ENCODE measurements around the gene PCGF1.

The PCGF1 gene

DNA sequence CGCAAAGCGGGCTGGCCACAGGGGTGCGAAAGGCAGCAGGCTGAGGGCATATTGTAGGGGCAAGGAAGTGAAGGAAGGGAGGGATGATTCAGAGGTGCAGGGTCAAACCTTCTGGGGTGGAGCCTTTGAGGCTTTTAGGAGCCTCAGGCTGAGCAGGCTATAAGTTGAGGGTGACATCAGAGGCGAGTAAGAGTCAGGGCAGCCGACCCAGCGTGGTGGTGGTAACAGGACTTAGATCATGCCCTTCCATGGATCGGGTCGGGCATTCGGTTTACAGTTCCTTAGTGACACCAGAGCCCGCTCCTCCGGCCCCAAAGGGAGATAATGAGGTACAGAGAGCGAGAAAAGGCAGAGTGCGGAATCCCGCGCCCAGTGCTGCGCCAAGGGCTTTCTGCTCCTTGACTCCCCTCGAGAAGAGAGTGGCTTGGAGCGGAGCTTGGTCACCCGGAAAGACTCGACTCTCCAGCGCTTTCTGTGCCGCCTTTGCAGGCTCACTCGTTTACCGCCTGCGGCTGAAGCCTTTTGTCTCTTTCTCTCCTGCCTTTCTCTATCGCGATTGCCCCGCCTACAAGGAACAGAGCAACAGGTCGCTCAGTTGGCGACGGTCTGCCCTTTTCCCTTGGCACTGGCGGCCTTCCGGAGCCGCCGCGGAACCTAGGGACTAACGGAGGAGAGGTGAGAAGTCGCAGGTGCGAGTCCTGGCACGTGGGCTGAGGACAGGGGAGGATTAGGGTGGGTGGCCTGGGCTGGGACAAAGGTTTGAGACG is 8.8 kb downstream of the PCGF1 start:
- no peak for DNase-seq (ENCODE audit: low spot score)
- H3K27ac ChIP-seq (ENCODE audit: poor library complexity, severe bottlenecking) = no peak overlapping the region
- no peaks in the 10 kb centered on the region for H3K9me3 ChIP-seq (ENCODE audit: severe bottlenecking)
- peak overlapping the region; percentile 2 for H3K4me3 ChIP-seq (ENCODE audit: severe bottlenecking)
- TF ChIP-seq, protein P1, sequence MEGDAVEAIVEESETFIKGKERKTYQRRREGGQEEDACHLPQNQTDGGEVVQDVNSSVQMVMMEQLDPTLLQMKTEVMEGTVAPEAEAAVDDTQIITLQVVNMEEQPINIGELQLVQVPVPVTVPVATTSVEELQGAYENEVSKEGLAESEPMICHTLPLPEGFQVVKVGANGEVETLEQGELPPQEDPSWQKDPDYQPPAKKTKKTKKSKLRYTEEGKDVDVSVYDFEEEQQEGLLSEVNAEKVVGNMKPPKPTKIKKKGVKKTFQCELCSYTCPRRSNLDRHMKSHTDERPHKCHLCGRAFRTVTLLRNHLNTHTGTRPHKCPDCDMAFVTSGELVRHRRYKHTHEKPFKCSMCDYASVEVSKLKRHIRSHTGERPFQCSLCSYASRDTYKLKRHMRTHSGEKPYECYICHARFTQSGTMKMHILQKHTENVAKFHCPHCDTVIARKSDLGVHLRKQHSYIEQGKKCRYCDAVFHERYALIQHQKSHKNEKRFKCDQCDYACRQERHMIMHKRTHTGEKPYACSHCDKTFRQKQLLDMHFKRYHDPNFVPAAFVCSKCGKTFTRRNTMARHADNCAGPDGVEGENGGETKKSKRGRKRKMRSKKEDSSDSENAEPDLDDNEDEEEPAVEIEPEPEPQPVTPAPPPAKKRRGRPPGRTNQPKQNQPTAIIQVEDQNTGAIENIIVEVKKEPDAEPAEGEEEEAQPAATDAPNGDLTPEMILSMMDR (IDR thresholded peaks at IDR 0.05; ENCODE audit: poor library complexity, severe bottlenecking) = no peak
- H3K36me3 ChIP-seq (ENCODE audit: low read depth) = no peaks in the 10 kb centered on the region
- ATAC-seq (ENCODE audit: low read depth) = peak; percentile 54
- peaks cover 14% of the 10 kb centered on the region for H3K27me3 ChIP-seq (ENCODE audit: insufficient read depth, poor library complexity, severe bottlenecking)
- peaks cover 8% of the 10 kb centered on the region for H3K4me1 ChIP-seq (ENCODE audit: insufficient read depth, poor library complexity, severe bottlenecking)

DNA sequence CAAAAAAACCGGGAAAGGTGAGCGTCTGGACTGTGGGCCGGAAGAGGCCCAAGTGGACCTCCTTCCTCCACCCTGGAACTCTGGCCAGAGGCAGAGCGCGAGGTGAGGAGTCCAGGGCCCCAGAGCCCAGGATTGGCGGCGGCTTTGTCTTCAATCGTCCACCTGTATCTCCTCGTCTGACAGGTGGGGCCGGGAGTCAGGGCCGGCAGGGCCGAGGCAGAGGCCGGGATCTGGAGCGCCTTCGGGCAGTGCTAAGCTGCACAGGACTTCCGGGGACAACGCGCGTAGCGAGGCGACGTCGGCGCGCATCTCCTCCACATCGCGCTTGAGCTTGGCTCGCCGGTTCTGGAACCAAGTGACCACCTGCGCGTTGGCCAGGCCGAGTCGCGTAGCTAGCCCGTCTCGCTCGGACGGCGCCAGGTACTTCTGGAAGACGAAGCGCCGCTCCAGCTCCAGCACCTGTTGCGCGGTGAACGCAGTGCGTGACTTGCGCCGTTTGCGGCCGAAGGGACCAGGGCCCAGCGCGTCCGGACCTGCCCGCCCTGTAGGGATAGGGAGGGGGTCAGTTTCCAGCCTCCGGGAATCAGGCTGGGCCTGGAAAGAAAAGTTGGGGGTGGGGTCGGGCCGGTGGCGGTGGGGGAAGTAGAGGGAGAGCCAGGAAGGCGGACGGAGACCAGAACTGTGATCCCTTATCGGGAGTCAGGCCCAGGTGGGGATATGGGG is 9.6 kb downstream of the PCGF1 start:
- ATAC-seq (ENCODE audit: low read depth) (peak; percentile 24), DNase-seq (ENCODE audit: low spot score) (no peak)
- TF ChIP-seq, protein P1 (IDR thresholded peaks at IDR 0.05; ENCODE audit: poor library complexity, severe bottlenecking) = no peak
- no peak overlapping the region for H3K27ac ChIP-seq (ENCODE audit: poor library complexity, severe bottlenecking)
- peaks cover 14% of the 10 kb centered on the region for H3K27me3 ChIP-seq (ENCODE audit: insufficient read depth, poor library complexity, severe bottlenecking)
- H3K4me1 ChIP-seq (ENCODE audit: insufficient read depth, poor library complexity, severe bottlenecking) = peaks cover 8% of the 10 kb centered on the region
- H3K36me3 ChIP-seq (ENCODE audit: low read depth) = peaks cover 3% of the 10 kb centered on the region; the same call in 1 of the 2 replicates
- no peaks in the 10 kb centered on the region for H3K9me3 ChIP-seq (ENCODE audit: severe bottlenecking)
- peak overlapping the region; percentile 2 for H3K4me3 ChIP-seq (ENCODE audit: severe bottlenecking)

DNA sequence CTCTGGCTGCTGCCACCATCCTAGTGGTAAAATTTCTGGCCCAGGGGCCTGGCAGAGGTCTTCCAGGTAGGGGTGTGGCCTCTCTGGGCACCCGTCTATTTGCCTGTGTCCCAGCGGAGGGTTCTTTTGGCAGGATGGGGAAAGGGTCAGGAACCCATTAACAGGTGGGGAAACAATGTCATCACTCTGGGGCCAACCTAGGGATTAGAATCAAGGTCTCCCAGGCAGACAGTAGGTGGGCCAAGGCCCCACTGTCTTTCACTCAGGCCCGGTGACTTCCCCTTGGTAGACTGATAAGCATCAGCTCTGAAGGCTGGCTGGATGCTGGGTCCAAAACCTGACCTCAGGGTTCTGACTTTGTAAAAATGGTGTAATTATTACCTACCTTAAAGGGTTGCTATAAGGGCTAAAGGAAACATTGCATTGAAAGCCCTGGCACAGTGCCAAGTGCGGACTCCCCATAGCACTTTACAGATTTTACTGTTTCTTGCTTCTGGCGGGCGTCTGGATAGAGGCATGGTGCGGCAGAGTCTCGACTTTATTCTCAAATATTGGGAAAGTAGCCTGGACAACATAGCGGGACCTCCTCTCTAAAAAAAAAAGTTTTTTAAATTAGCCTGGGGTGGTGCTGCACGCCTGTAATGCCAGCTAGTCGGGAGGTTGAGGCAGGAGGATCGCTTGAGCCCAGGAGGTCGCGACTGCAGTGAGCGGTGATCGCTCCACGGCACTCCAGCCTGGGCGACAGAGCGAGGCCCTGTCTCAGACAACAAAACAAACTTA is 10.3 kb downstream of the PCGF1 start:
- Histone ChIP-seq H3K4me1 (ENCODE audit: insufficient read depth, poor library complexity, severe bottlenecking) (peaks cover 8% of the 10 kb centered on the region), H3K27me3 (ENCODE audit: insufficient read depth, poor library complexity, severe bottlenecking) (peaks cover 14% of the 10 kb centered on the region), H3K36me3 (ENCODE audit: low read depth) (peaks cover 8% of the 10 kb centered on the region), H3K9me3 (ENCODE audit: severe bottlenecking) (no peaks in the 10 kb centered on the region), H3K4me3 (ENCODE audit: severe bottlenecking) (no peak overlapping the region), H3K27ac (ENCODE audit: poor library complexity, severe bottlenecking) (no peak overlapping the region)
- DNase-seq (ENCODE audit: low spot score) (no peak), ATAC-seq (ENCODE audit: low read depth) (no peak)
- TF ChIP-seq, protein P1 (IDR thresholded peaks at IDR 0.05; ENCODE audit: poor library complexity, severe bottlenecking) = no peak

DNA sequence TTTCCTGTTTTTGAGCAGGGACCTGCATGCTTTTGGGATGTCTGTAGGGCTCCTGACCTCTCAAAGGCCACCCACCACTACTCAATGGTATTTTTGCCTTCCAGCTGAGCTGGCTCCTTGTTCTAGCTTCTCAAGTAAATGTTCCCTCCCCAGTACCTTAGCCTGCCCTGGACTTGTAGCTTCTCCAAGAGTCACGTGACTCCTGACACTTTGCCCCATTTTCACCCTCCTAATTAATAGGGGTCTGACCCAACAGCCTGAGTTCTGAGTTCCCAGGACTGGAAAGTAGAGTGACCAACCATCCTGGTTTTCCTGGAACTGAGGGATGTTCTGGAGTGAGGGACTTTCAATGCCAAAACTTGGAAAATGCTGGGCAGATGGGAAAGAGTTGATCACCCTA is 12.1 kb downstream of the PCGF1 start:
- peaks cover 26% of the 10 kb centered on the region for H3K36me3 ChIP-seq (ENCODE audit: low read depth)
- DNase-seq (ENCODE audit: low spot score) = no peak
- ATAC-seq (ENCODE audit: low read depth) = no peak
- H3K9me3 ChIP-seq (ENCODE audit: severe bottlenecking) = no peaks in the 10 kb centered on the region
- TF ChIP-seq, protein P1 (IDR thresholded peaks at IDR 0.05; ENCODE audit: poor library complexity, severe bottlenecking) = no peak
- peaks cover 8% of the 10 kb centered on the region for H3K4me1 ChIP-seq (ENCODE audit: insufficient read depth, poor library complexity, severe bottlenecking)
- H3K4me3 ChIP-seq (ENCODE audit: severe bottlenecking) = no peak overlapping the region
- H3K27me3 ChIP-seq (ENCODE audit: insufficient read depth, poor library complexity, severe bottlenecking) = peaks cover 14% of the 10 kb centered on the region
- H3K27ac ChIP-seq (ENCODE audit: poor library complexity, severe bottlenecking) = no peak overlapping the region

Data from RWPE2 (cell line).